SK-N-SH (cell line): ENCODE measurements around the gene TESK1. TPM values are rescaled to one million over a fixed set of nuclear protein-coding genes. Genes with fewer than 3 reads are reported as not detected.

Experiments
- CTCF ChIA-PET: fragments of 300-600, 350-600 bp; formaldehyde crosslinking; extraction: SDS; loops from one replicate; lab custom pipeline; 2021; lab: Yijun Ruan, JAX
- POLR2A ChIA-PET: fragments of 350-600 bp; sonication (Branson Sonifier 250); formaldehyde crosslinking; extraction: SDS; loops from one replicate; lab custom pipeline; 2020; ENCODE audit warnings: antibody characterized with exemption, inconsistent platforms; lab: Yijun Ruan, JAX
- DNase-seq: peaks from one replicate; pipeline ENCODE4 v3.0.0; 2012
- H2AFZ ChIP-seq: fragments of 200-600 bp; sonication (generic); 2 replicates; pipeline ENCODE4 v1.8.1; 2016; ENCODE audit warnings: antibody characterized with exemption, mild to moderate bottlenecking, low read depth
- H3F3A ChIP-seq: fragments of 200-600 bp; sonication (generic); replicated peaks from 2 replicates; pipeline ENCODE3; 2016; ENCODE audit warnings: antibody characterized with exemption, mild to moderate bottlenecking; ENCODE audit not compliant: insufficient read depth
- H3K27ac ChIP-seq, 2 experiments: fragments of 200-500 bp in 1 of 2; fragments of 200-600 bp in 1 of 2; sonication (Bioruptor generic) in 1 of 2; sonication (generic), shearing (Covaris generic) in 1 of 2; 2 replicates each; pipeline versions ENCODE4 v1.5.1 to v1.6.1; 2014 to 2016; ENCODE audit warnings: low read depth in 2 of 2, inconsistent platforms in 1 of 2, low read length in 1 of 2, mild to moderate bottlenecking in 1 of 2, mixed read lengths in 1 of 2
- H3K27me3 ChIP-seq: fragments of 200-600 bp; sonication (generic), shearing (Covaris generic); 2 replicates; pipeline ENCODE4 v1.6.1; 2016; ENCODE audit warnings: mixed run types; ENCODE audit not compliant: insufficient read depth
- H3K36me3 ChIP-seq, 2 experiments: fragments of 200-500 bp in 1 of 2; fragments of 200-600 bp in 1 of 2; sonication (Bioruptor generic) in 1 of 2; sonication (generic) in 1 of 2; replicated peaks in 1 of 2; 2 replicates each; pipeline versions ENCODE3 to v1.5.1; 2014 to 2016; ENCODE audit warnings: low read length in 1 of 2, mild to moderate bottlenecking in 1 of 2; ENCODE audit not compliant: insufficient read depth in 2 of 2, control insufficient read depth in 1 of 2
- H3K4me1 ChIP-seq, 2 experiments: fragments of 200-500 bp in 1 of 2; fragments of 200-600 bp in 1 of 2; sonication (Bioruptor generic) in 1 of 2; sonication (generic), shearing (Covaris generic) in 1 of 2; 2 replicates each; pipeline versions ENCODE4 v1.5.1 to v1.6.1; 2014 to 2016; ENCODE audit warnings: low read depth in 1 of 2, low read length in 1 of 2, mixed run types in 1 of 2; ENCODE audit not compliant: insufficient read depth in 2 of 2, control insufficient read depth in 1 of 2
- H3K4me2 ChIP-seq: fragments of 200-600 bp; sonication (generic), shearing (Covaris generic); 2 replicates; pipeline ENCODE4 v1.6.1; 2017; ENCODE audit warnings: mixed run types
- H3K4me3 ChIP-seq, 2 experiments: fragments of 200-500 bp in 1 of 2; fragments of 200-600 bp in 1 of 2; sonication (Bioruptor generic) in 1 of 2; sonication (generic), shearing (Covaris generic) in 1 of 2; 2 replicates each; pipeline versions ENCODE4 v1.5.1 to v1.8.1; 2014 to 2016; ENCODE audit warnings: low read depth in 2 of 2, inconsistent platforms in 1 of 2, low read length in 1 of 2, mild to moderate bottlenecking in 1 of 2, mixed read lengths in 1 of 2, moderate library complexity in 1 of 2
- H3K79me2 ChIP-seq: fragments of 200-600 bp; sonication (generic); 2 replicates; pipeline ENCODE4 v1.8.1; 2017; ENCODE audit warnings: mild to moderate bottlenecking; ENCODE audit not compliant: insufficient read depth
- H3K9ac ChIP-seq: fragments of 200-600 bp; sonication (generic); 2 replicates; pipeline ENCODE4 v1.6.1; 2017; ENCODE audit warnings: mixed run types
- H3K9me2 ChIP-seq: fragments of 200-600 bp; sonication (generic); 2 replicates; pipeline ENCODE4 v1.6.1; 2017; ENCODE audit warnings: mixed run types
- H3K9me3 ChIP-seq: fragments of 200-600 bp; sonication (generic); 2 replicates; pipeline ENCODE4 v1.6.1; 2017; ENCODE audit warnings: mixed run types, mild to moderate bottlenecking, moderate library complexity
- H4K20me1 ChIP-seq: fragments of 200-600 bp; sonication (generic); 2 replicates; pipeline ENCODE4 v1.6.1; 2017; ENCODE audit warnings: mild to moderate bottlenecking, mixed run types; ENCODE audit not compliant: insufficient read depth
- ELF1 ChIP-seq: IDR thresholded peaks from 2 replicates; pipeline ENCODE4 v1.4.0; 2012
- EP300 ChIP-seq, 2 experiments: IDR thresholded peaks; 2 replicates each; pipeline versions ENCODE4 v1.4.0 to v1.6.1; 2012; ENCODE audit warnings: borderline replicate concordance in 1 of 2, low read depth in 1 of 2, low read length in 1 of 2
- FOSL2 ChIP-seq: IDR thresholded peaks from 2 replicates; pipeline ENCODE4 v1.4.0; 2012; ENCODE audit warnings: low read depth, mild to moderate bottlenecking, moderate library complexity, borderline replicate concordance
- MEF2A ChIP-seq: IDR thresholded peaks from 2 replicates; pipeline ENCODE4 v1.4.0; 2012; ENCODE audit warnings: low read depth, borderline replicate concordance
- NRF1 ChIP-seq: IDR thresholded peaks from 2 replicates; pipeline ENCODE4 v1.6.1; 2012; ENCODE audit warnings: low read depth, mild to moderate bottlenecking, low read length
- POLR2AphosphoS5 ChIP-seq: IDR thresholded peaks from 2 replicates; pipeline ENCODE4 v1.6.1; 2012; ENCODE audit warnings: low read depth, low read length
- RAD21 ChIP-seq: IDR thresholded peaks from 2 replicates; pipeline ENCODE4 v1.6.1; 2012; ENCODE audit warnings: mild to moderate bottlenecking, low read length
- RCOR1 ChIP-seq: fragments of 150-350 bp; IDR thresholded peaks from 2 replicates; pipeline ENCODE4 v1.6.1; 2017; ENCODE audit warnings: antibody characterized with exemption, low read length
- RFX5 ChIP-seq: IDR thresholded peaks from 2 replicates; pipeline ENCODE4 v1.6.1; 2012; ENCODE audit warnings: mild to moderate bottlenecking, improper control_type of control experiment, low read length
- RXRA ChIP-seq: IDR thresholded peaks from 2 replicates; pipeline ENCODE4 v1.4.0; 2012; ENCODE audit warnings: low read depth, mild to moderate bottlenecking, borderline replicate concordance
- SIN3A ChIP-seq: IDR thresholded peaks from 2 replicates; pipeline ENCODE4 v1.6.1; 2012; ENCODE audit warnings: low read depth, mild to moderate bottlenecking, low read length, moderate library complexity, borderline replicate concordance
- TAF1 ChIP-seq: IDR thresholded peaks from 2 replicates; pipeline ENCODE4 v1.6.1; 2012; ENCODE audit warnings: low read depth, mild to moderate bottlenecking, low read length, moderate library complexity, borderline replicate concordance
- TCF12 ChIP-seq: IDR thresholded peaks from 2 replicates; pipeline ENCODE4 v1.4.0; 2012
- YY1 ChIP-seq: IDR thresholded peaks from 2 replicates; pipeline ENCODE4 v1.4.0; 2012; ENCODE audit warnings: low read depth, mild to moderate bottlenecking
- WGBS: methylation state at CpG from one replicate; pipeline ENCODE4 v1.1.6; 2017; ENCODE audit warnings: low lambda C conversion rate; 5-methylcytosine and 5-hydroxymethylcytosine counted together
- polyA plus RNA-seq, 3 experiments: library from polyadenylated mRNA; depleted of rRNA; stranded (reverse); fragments of >200 nt; gene quantifications; 2 replicates each; pipeline ENCODE4 v1.2.3, GENCODE V29; 2012
- TF ChIP-seq, protein P1 (sequence below): IDR thresholded peaks from 2 replicates; pipeline ENCODE4 v1.6.1; 2012; ENCODE audit warnings: mild to moderate bottlenecking, low read depth, low read length, moderate library complexity

TESK1 gene
- polyA plus RNA-seq, 1 of the 3 experiments (the other 2 are of a cell fraction): 26.0 TPM

DNA sequence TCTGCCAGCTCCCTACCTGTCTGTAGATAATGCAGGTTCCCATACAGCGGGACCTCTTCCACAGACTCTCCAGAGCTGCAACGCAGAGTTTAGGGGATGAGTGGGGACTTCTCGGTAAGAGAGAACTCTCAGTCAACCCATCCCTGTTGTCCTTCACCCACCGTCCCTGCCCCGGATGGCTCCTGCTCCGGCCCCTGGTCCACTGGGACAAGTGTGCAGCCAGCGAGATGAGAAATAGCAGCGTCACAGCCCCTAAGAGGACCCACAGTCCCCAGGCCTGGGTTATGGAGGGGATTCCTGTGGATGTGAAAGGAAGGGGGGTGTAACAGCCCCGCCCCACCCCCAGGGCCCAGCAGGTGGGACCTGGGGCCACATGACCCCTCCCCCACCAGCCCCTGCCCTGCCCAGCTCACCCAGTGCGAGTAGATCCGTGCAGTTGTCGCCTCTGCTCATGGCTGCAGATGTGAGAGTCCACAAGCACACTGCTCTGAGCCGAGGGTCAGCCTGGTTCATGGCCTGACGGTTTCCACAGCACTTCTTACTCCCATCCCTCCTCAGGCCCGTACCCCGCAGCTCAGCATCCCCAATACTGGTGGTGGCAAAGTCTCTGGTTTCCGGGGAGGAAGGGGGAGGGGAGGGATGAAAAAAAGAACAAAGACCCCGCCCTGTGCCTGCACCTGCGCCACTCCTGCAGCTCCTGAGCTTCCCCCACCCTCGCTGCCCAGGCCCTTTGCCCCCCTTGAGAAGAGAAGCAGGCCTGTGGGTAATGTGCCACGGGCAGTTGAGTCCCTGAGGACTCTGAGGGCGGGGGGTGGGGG, 45.5 kb downstream of the TESK1 start, which contains the start of gene SIT1:
SIT1 (minus strand) TSS at position 591 of the 818 bp plus-strand sequence; CDS start at position 513, 78 bp downstream.
- Histone ChIP-seq H3K27ac (no peak within 1 kb of the TSS), H3K9me2 (no peaks in the 10 kb centered on the region), H3K4me3 (no peak within 1 kb of the TSS), H2AFZ (peak within 1 kb of the TSS; percentile 37; the same call in 1 of the 2 replicates), H3K4me2 (no peak within 1 kb of the TSS), H3K36me3 (no peaks in the 10 kb centered on the region), H3K4me1 (peaks cover 6 to 7% of the 10 kb centered on the region in 2 experiments; a peak in 2 of 4 replicates), H3K79me2 (no peaks in the 10 kb centered on the region), H4K20me1 (no peaks in the 10 kb centered on the region), H3F3A (peaks cover 6% of the 10 kb centered on the region), H3K9me3 (no peaks in the 10 kb centered on the region), H3K9ac (no peak within 1 kb of the TSS), H3K27me3 (no peaks in the 10 kb centered on the region)
- no peak for DNase-seq
- ChIA-PET POLR2A (no interaction called here), CTCF (interaction anchor here (1.0 kb wide), 1 partner anchor 232 kb away, joined by 3 read pairs; no protein-coding TSS in a partner anchor)
- WGBS: 85% methylated on average over 19 of the region's 22 CpGs
- TF ChIP-seq FOSL2 (no peak), ELF1 (no peak), RXRA (no peak), SIN3A (no peak), TAF1 (no peak)
- TF ChIP-seq, protein P1, sequence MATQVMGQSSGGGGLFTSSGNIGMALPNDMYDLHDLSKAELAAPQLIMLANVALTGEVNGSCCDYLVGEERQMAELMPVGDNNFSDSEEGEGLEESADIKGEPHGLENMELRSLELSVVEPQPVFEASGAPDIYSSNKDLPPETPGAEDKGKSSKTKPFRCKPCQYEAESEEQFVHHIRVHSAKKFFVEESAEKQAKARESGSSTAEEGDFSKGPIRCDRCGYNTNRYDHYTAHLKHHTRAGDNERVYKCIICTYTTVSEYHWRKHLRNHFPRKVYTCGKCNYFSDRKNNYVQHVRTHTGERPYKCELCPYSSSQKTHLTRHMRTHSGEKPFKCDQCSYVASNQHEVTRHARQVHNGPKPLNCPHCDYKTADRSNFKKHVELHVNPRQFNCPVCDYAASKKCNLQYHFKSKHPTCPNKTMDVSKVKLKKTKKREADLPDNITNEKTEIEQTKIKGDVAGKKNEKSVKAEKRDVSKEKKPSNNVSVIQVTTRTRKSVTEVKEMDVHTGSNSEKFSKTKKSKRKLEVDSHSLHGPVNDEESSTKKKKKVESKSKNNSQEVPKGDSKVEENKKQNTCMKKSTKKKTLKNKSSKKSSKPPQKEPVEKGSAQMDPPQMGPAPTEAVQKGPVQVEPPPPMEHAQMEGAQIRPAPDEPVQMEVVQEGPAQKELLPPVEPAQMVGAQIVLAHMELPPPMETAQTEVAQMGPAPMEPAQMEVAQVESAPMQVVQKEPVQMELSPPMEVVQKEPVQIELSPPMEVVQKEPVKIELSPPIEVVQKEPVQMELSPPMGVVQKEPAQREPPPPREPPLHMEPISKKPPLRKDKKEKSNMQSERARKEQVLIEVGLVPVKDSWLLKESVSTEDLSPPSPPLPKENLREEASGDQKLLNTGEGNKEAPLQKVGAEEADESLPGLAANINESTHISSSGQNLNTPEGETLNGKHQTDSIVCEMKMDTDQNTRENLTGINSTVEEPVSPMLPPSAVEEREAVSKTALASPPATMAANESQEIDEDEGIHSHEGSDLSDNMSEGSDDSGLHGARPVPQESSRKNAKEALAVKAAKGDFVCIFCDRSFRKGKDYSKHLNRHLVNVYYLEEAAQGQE: no peak

DNA sequence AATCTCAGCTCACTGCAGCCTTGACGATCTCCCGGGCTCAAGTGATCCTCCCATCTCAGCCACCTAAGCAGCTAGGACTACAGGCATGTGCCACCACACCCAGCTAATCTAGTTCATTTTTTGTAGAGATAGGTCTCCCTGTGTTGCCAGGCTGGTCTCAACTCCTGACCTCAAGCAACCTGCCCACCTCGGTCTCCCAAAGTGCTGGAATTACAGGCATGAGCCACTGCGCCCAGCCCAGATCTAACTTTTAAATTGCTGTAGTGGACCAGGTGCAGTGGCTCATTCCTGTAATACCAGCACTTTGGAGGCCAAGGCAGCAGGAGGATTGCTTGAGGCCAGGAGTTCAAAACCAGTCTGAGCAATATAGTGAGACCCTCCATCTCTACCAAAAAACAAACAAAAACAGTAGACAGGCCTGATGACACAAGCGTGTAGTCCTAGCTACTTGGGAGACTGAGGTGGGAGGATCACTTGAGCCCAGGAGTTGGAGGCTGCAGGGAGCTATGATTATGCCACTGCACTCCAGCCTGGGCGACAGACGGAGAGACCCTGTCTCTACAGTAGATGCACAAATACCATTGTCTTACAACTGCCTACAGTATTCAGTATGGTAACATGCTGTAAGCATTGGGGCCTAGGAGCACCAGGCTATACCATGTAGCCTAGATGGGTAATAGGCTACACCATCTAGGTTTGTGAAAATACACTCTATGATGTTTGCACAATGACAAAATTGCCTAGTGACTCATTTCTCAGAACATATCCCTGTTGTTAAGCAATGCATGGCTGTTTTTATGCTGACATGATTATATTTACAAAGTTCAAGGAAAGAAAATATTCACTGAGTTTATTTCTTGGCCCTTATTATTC, 47.1 kb downstream of the TESK1 start:
- no peaks in the 10 kb centered on the region for H3K9me2 ChIP-seq
- no peaks in the 10 kb centered on the region for H3K27me3 ChIP-seq
- no peak overlapping the region for H3K27ac ChIP-seq
- H3K4me2 ChIP-seq: no peak overlapping the region
- peaks cover 0 to 7% of the 10 kb centered on the region in 2 experiments; a peak in 2 of 4 replicates for H3K4me1 ChIP-seq
- no peaks in the 10 kb centered on the region for H3K36me3 ChIP-seq
- POLR2A ChIA-PET: no interaction called here
- no peaks in the 10 kb centered on the region for H3K9me3 ChIP-seq
- CTCF ChIA-PET: interaction anchor here (0.7 to 1.0 kb wide), 2 partner anchors 77 to 99 kb away, joined by 3 to 4 read pairs; no protein-coding TSS in a partner anchor
- 87% methylated on average over 7 of the region's 7 CpGs for WGBS
- no peaks in the 10 kb centered on the region for H4K20me1 ChIP-seq
- peaks cover 9% of the 10 kb centered on the region for H3F3A ChIP-seq
- no peaks in the 10 kb centered on the region for H3K79me2 ChIP-seq
- H3K4me3 ChIP-seq: no peak overlapping the region
- DNase-seq: no peak
- H3K9ac ChIP-seq: no peak overlapping the region
- no peak overlapping the region for H2AFZ ChIP-seq
- TF ChIP-seq ELF1: no peak
- no peak for TF ChIP-seq EP300 (IDR thresholded peaks at IDR 0.05; ENCODE audit: borderline replicate concordance in 1 of 2, low read depth in 1 of 2, low read length in 1 of 2)
- TF ChIP-seq RAD21: no peak
- TF ChIP-seq TCF12: no peak
- TF ChIP-seq RFX5: no peak
- TF ChIP-seq NRF1: no peak
- no peak for TF ChIP-seq MEF2A
- TF ChIP-seq RCOR1: no peak
- TF ChIP-seq YY1: no peak
- TF ChIP-seq, protein P1: no peak
- no peak for TF ChIP-seq POLR2AphosphoS5
